ENCODE measurements around the gene RAVER1.

Gene RAVER1

GRCh38 chr19:10325732-10326131, 7.6 kb downstream of the RAVER1 start:
- TF ChIP-seq CTCF (IDR thresholded peaks at IDR 0.05; ENCODE audit: unreplicated experiment in 3 of 3) = no peak
- no peak overlapping the region for H3K27ac Mint-ChIP-seq
- H3K9me3 Mint-ChIP-seq = no peaks in the 10 kb centered on the region
- H3K4me3 Mint-ChIP-seq = no peak overlapping the region
- no peaks in the 10 kb centered on the region for H3K27me3 Mint-ChIP-seq (ENCODE audit: low read depth)
- no peaks in the 10 kb centered on the region for H3K4me1 Mint-ChIP-seq
- peaks cover 36% of the 10 kb centered on the region for H3K36me3 Mint-ChIP-seq (ENCODE audit: low read depth)

GRCh38 chr19:10321874-10322835, 11.2 kb downstream of the RAVER1 start:
- no peak overlapping the region for H3K4me3 Mint-ChIP-seq
- H3K27me3 Mint-ChIP-seq (ENCODE audit: low read depth) = no peaks in the 10 kb centered on the region
- no peak overlapping the region for H3K27ac Mint-ChIP-seq
- TF ChIP-seq CTCF (IDR thresholded peaks at IDR 0.05; ENCODE audit: unreplicated experiment in 3 of 3) = no peak
- no peaks in the 10 kb centered on the region for H3K9me3 Mint-ChIP-seq
- no peaks in the 10 kb centered on the region for H3K4me1 Mint-ChIP-seq
- H3K36me3 Mint-ChIP-seq (ENCODE audit: low read depth) = peaks cover 35% of the 10 kb centered on the region

- H3K27ac Mint-ChIP-seq = no peak overlapping the region
- no peaks in the 10 kb centered on the region for H3K4me1 Mint-ChIP-seq
- no peak for TF ChIP-seq CTCF (IDR thresholded peaks at IDR 0.05; ENCODE audit: unreplicated experiment in 3 of 3)
- no peaks in the 10 kb centered on the region for H3K27me3 Mint-ChIP-seq (ENCODE audit: low read depth)
- no peaks in the 10 kb centered on the region for H3K9me3 Mint-ChIP-seq
- no peak overlapping the region for H3K4me3 Mint-ChIP-seq
- H3K36me3 Mint-ChIP-seq (ENCODE audit: low read depth) = peaks cover 35% of the 10 kb centered on the region
These were observed 11.9 kb downstream of the RAVER1 start for GRCh38 chr19:10321417-10321797.

- no peak overlapping the region for H3K27ac Mint-ChIP-seq
- H3K36me3 Mint-ChIP-seq (ENCODE audit: low read depth) = peaks cover 32% of the 10 kb centered on the region
- no peak overlapping the region for H3K4me3 Mint-ChIP-seq
- H3K9me3 Mint-ChIP-seq = no peaks in the 10 kb centered on the region
- TF ChIP-seq CTCF (IDR thresholded peaks at IDR 0.05; ENCODE audit: unreplicated experiment in 3 of 3) = no peak
- H3K4me1 Mint-ChIP-seq = peaks cover 3% of the 10 kb centered on the region
- no peaks in the 10 kb centered on the region for H3K27me3 Mint-ChIP-seq (ENCODE audit: low read depth)
These were observed 12.5 kb downstream of the RAVER1 start for GRCh38 chr19:10320602-10321416.

GRCh38 chr19:10318807-10319682, 14.3 kb downstream of the RAVER1 start:
- Mint-ChIP-seq H3K9me3 (no peaks in the 10 kb centered on the region), H3K27me3 (ENCODE audit: low read depth) (no peaks in the 10 kb centered on the region), H3K36me3 (ENCODE audit: low read depth) (peaks cover 22% of the 10 kb centered on the region), H3K4me3 (no peak overlapping the region), H3K4me1 (peaks cover 18% of the 10 kb centered on the region), H3K27ac (no peak overlapping the region)
- TF ChIP-seq CTCF (IDR thresholded peaks at IDR 0.05; ENCODE audit: unreplicated experiment in 3 of 3) = no peak
